ENCODE data around the gene LILRA1.
"Not testable (repeated sequence)": the region's sequence is repeated elsewhere in the genome, so short reads cannot be mapped to it uniquely, and the experiment has no call there.

LILRA1 gene

GRCh38 chr19:54572696-54573311, 20.6 kb upstream of the LILRA1 start:
- no peaks in the 10 kb centered on the region for H3K36me3 Mint-ChIP-seq (ENCODE audit: low read depth)
- H3K27ac Mint-ChIP-seq = no peak overlapping the region
- H3K4me3 Mint-ChIP-seq = no peak overlapping the region
- H3K4me1 Mint-ChIP-seq (ENCODE audit: low read depth) = peaks cover 10% of the 10 kb centered on the region
- no peaks in the 10 kb centered on the region for H3K9me3 Mint-ChIP-seq
- H3K27me3 Mint-ChIP-seq = peaks cover 11% of the 10 kb centered on the region

GRCh38 chr19:54573330-54573872, 20.0 kb upstream of the LILRA1 start, which contains the start of gene LILRA2:
Gene LILRA2, plus strand, starts transcription at chr19:54573790. Its CDS starts 89 bp downstream, at chr19:54573879.
- H3K27me3 Mint-ChIP-seq = peaks cover 11% of the 10 kb centered on the region
- no peaks in the 10 kb centered on the region for H3K36me3 Mint-ChIP-seq (ENCODE audit: low read depth)
- no peaks in the 10 kb centered on the region for H3K9me3 Mint-ChIP-seq
- H3K27ac Mint-ChIP-seq = no peak within 1 kb of the TSS
- H3K4me1 Mint-ChIP-seq (ENCODE audit: low read depth) = peaks cover 10% of the 10 kb centered on the region
- no peak within 1 kb of the TSS for H3K4me3 Mint-ChIP-seq

- Mint-ChIP-seq H3K27me3 (peaks cover 14% of the 10 kb centered on the region), H3K9me3 (no peaks in the 10 kb centered on the region), H3K27ac (no peak overlapping the region), H3K4me3 (no peak overlapping the region), H3K36me3 (ENCODE audit: low read depth) (no peaks in the 10 kb centered on the region), H3K4me1 (ENCODE audit: low read depth) (peaks cover 10% of the 10 kb centered on the region)
Measured at GRCh38 chr19:54574051-54574450, 19.4 kb upstream of the LILRA1 start.

- Mint-ChIP-seq H3K9me3 (no peaks in the 10 kb centered on the region), H3K27me3 (peaks cover 14% of the 10 kb centered on the region), H3K4me1 (ENCODE audit: low read depth) (peaks cover 10% of the 10 kb centered on the region)
Measured at GRCh38 chr19:54574527-54575056, 18.8 kb upstream of the LILRA1 start.

GRCh38 chr19:54575205-54575604, 18.2 kb upstream of the LILRA1 start:
- H3K27me3 Mint-ChIP-seq = peaks cover 14% of the 10 kb centered on the region
- H3K4me3 Mint-ChIP-seq; H3K4me1 Mint-ChIP-seq (ENCODE audit: low read depth); H3K9me3 Mint-ChIP-seq; H3K27ac Mint-ChIP-seq; H3K36me3 Mint-ChIP-seq (ENCODE audit: low read depth): not testable (repeated sequence)

More at GRCh38 chr19:54574527-54575056, 18.8 kb upstream of the LILRA1 start:
- Mint-ChIP-seq H3K36me3 (ENCODE audit: low read depth) (no peaks in the 10 kb centered on the region), H3K27ac (no peak overlapping the region), H3K4me3 (no peak overlapping the region)

GRCh38 chr19:54576411-54576976, 16.9 kb upstream of the LILRA1 start:
- peaks cover 14% of the 10 kb centered on the region for H3K27me3 Mint-ChIP-seq
- no peak overlapping the region for H3K27ac Mint-ChIP-seq
- peaks cover 10% of the 10 kb centered on the region for H3K4me1 Mint-ChIP-seq (ENCODE audit: low read depth)
- H3K36me3 Mint-ChIP-seq (ENCODE audit: low read depth) = no peaks in the 10 kb centered on the region
- H3K4me3 Mint-ChIP-seq = no peak overlapping the region
- no peaks in the 10 kb centered on the region for H3K9me3 Mint-ChIP-seq

GRCh38 chr19:54577334-54577733, 16.1 kb upstream of the LILRA1 start:
- no peak overlapping the region for H3K27ac Mint-ChIP-seq
- no peaks in the 10 kb centered on the region for H3K36me3 Mint-ChIP-seq (ENCODE audit: low read depth)
- H3K27me3 Mint-ChIP-seq = peaks cover 11% of the 10 kb centered on the region
- H3K4me1 Mint-ChIP-seq (ENCODE audit: low read depth) = peaks cover 8% of the 10 kb centered on the region
- H3K9me3 Mint-ChIP-seq = no peaks in the 10 kb centered on the region
- H3K4me3 Mint-ChIP-seq = no peak overlapping the region

GRCh38 chr19:54578268-54578667, 15.2 kb upstream of the LILRA1 start:
- H3K4me3 Mint-ChIP-seq; H3K36me3 Mint-ChIP-seq (ENCODE audit: low read depth); H3K9me3 Mint-ChIP-seq; H3K4me1 Mint-ChIP-seq (ENCODE audit: low read depth); H3K27ac Mint-ChIP-seq: not testable (repeated sequence)
- peaks cover 16% of the 10 kb centered on the region for H3K27me3 Mint-ChIP-seq

- H3K4me1 Mint-ChIP-seq (ENCODE audit: low read depth) = no peaks in the 10 kb centered on the region
- no peak overlapping the region for H3K4me3 Mint-ChIP-seq
- H3K27ac Mint-ChIP-seq = no peak overlapping the region
Measured at GRCh38 chr19:54586397-54586796, 7.0 kb upstream of the LILRA1 start.

GRCh38 chr19:54587026-54587425, 6.4 kb upstream of the LILRA1 start:
- Mint-ChIP-seq H3K27me3 (peaks cover 38% of the 10 kb centered on the region), H3K9me3 (peaks cover 17% of the 10 kb centered on the region), H3K4me1 (ENCODE audit: low read depth) (no peaks in the 10 kb centered on the region), H3K27ac (no peak overlapping the region), H3K4me3 (no peak overlapping the region), H3K36me3 (ENCODE audit: low read depth) (no peaks in the 10 kb centered on the region)

More at GRCh38 chr19:54586397-54586796, 7.0 kb upstream of the LILRA1 start:
- peaks cover 38% of the 10 kb centered on the region for H3K27me3 Mint-ChIP-seq
- H3K9me3 Mint-ChIP-seq = peaks cover 17% of the 10 kb centered on the region
- no peaks in the 10 kb centered on the region for H3K36me3 Mint-ChIP-seq (ENCODE audit: low read depth)

GRCh38 chr19:54593931-54594626, 647 bp downstream of the LILRA1 start:
- H3K27ac Mint-ChIP-seq; H3K4me3 Mint-ChIP-seq; H3K36me3 Mint-ChIP-seq (ENCODE audit: low read depth); H3K9me3 Mint-ChIP-seq; H3K4me1 Mint-ChIP-seq (ENCODE audit: low read depth): not testable (repeated sequence)
- peaks cover 12% of the 10 kb centered on the region for H3K27me3 Mint-ChIP-seq

GRCh38 chr19:54594737-54595136, 1.3 kb downstream of the LILRA1 start:
- H3K27me3 Mint-ChIP-seq = peaks cover 12% of the 10 kb centered on the region

GRCh38 chr19:54595680-54596436, 2.4 kb downstream of the LILRA1 start:
- not testable (repeated sequence) for H3K27ac Mint-ChIP-seq; H3K4me3 Mint-ChIP-seq; H3K4me1 Mint-ChIP-seq (ENCODE audit: low read depth); H3K36me3 Mint-ChIP-seq (ENCODE audit: low read depth); H3K9me3 Mint-ChIP-seq
- peaks cover 12% of the 10 kb centered on the region for H3K27me3 Mint-ChIP-seq

More at GRCh38 chr19:54594737-54595136, 1.3 kb downstream of the LILRA1 start:
- peaks cover 4% of the 10 kb centered on the region for H3K4me1 Mint-ChIP-seq (ENCODE audit: low read depth)
- no peak overlapping the region for H3K4me3 Mint-ChIP-seq
- no peaks in the 10 kb centered on the region for H3K36me3 Mint-ChIP-seq (ENCODE audit: low read depth)
- no peak overlapping the region for H3K27ac Mint-ChIP-seq
- H3K9me3 Mint-ChIP-seq = peaks cover 2% of the 10 kb centered on the region

- Mint-ChIP-seq H3K27ac (no peak overlapping the region), H3K27me3 (peaks cover 19% of the 10 kb centered on the region), H3K4me1 (ENCODE audit: low read depth) (no peaks in the 10 kb centered on the region), H3K4me3 (no peak overlapping the region), H3K36me3 (ENCODE audit: low read depth) (no peaks in the 10 kb centered on the region), H3K9me3 (peaks cover 6% of the 10 kb centered on the region)
Measured at GRCh38 chr19:54600212-54600611, 6.8 kb downstream of the LILRA1 start.

Data from stimulated activated naive CD8-positive, alpha-beta T cell treated with anti-CD3 and anti-CD28 coated beads, Interleukin-15, Interleukin-2, amounts not matched to agents 100 ng/mL and 50 ng/mL, for 24 hours (primary cell).